GM12891 (cell line): ENCODE results near the gene MCCC1.

Source experiments
- DNase-seq: peaks from one replicate; pipeline ENCODE4 v3.0.0; 2011; ENCODE audit warnings: low spot score; ENCODE audit not compliant: insufficient read length
- FAIRE-seq: peaks from 2 replicates; lab custom pipeline; 2011; peaks lifted over from hg19 to GRCh38; lab: Jason Lieb, UNC
- PAX5 ChIP-seq: IDR thresholded peaks from 2 replicates; pipeline ENCODE4 v1.6.1; 2011; ENCODE audit warnings: low read length, moderate library complexity, mild to moderate bottlenecking; ENCODE audit not compliant: insufficient read depth, severe bottlenecking
- POLR2A ChIP-seq: IDR thresholded peaks from 2 replicates; pipeline ENCODE4 v1.6.1; 2011; ENCODE audit warnings: low read depth, low read length, control low read depth
- POLR2AphosphoS5 ChIP-seq: IDR thresholded peaks from 2 replicates; pipeline ENCODE4 v1.6.1; 2011; ENCODE audit warnings: low read depth, low read length, control low read depth
- POU2F2 ChIP-seq: IDR thresholded peaks from 2 replicates; pipeline ENCODE4 v1.6.1; 2011; ENCODE audit warnings: low read depth, mild to moderate bottlenecking, control low read depth, low read length, moderate library complexity
- SPI1 ChIP-seq: IDR thresholded peaks from 2 replicates; pipeline ENCODE4 v1.6.1; 2011; ENCODE audit warnings: low read depth, low read length, control low read depth
- TAF1 ChIP-seq: IDR thresholded peaks from 2 replicates; pipeline ENCODE4 v1.6.1; 2011; ENCODE audit warnings: low read depth, low read length, control low read depth

Gene MCCC1

DNA sequence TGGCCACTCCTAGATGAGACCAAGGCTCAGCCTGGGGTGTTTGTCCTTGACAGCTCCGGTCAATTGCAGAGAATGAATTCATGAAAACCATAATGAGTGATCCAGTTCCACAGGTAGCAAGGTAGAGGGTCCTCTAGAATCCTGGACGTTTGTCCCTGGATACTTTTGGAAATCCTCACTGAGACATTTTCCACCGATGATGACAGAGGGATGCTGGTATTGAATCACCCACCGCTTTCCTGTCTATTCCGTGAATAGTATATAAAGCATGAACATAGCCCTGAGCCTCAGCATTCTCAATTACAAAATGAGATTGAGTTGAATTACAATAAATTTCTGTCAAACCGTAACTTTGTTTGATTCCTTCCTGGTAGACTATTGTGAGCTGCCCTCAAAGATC is 113.3 kb downstream of the MCCC1 start:
- FAIRE-seq (no peak), DNase-seq (no peak)
- no peak for TF ChIP-seq TAF1
- no peak for TF ChIP-seq POLR2A
- TF ChIP-seq POLR2AphosphoS5 = no peak
- TF ChIP-seq POU2F2 = no peak
- no peak for TF ChIP-seq PAX5
- TF ChIP-seq SPI1 = no peak

DNA sequence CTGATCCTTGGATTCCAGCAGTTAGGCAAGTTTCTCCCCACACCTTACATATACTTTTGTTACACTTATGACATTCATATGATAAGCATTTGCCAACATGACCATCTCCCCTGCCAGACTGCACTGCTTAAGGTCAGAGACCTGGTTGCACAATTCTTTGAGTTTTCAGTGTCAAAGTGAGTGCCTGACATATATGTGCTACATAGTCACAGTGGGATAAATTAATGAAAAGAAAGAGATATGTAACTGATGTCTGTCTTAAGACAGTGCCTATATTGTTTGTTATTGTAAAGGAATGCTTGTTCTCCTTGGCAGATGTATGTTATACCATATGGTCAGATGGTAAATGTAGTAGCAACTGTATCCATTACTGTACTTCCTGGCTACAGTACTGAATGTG is 115.4 kb downstream of the MCCC1 start:
- TF ChIP-seq PAX5 = no peak
- TF ChIP-seq TAF1 = no peak
- no peak for TF ChIP-seq POLR2A
- no peak for TF ChIP-seq SPI1
- TF ChIP-seq POLR2AphosphoS5 = no peak
- no peak for TF ChIP-seq POU2F2
- DNase-seq = no peak
- peak; percentile 16 for FAIRE-seq

DNA sequence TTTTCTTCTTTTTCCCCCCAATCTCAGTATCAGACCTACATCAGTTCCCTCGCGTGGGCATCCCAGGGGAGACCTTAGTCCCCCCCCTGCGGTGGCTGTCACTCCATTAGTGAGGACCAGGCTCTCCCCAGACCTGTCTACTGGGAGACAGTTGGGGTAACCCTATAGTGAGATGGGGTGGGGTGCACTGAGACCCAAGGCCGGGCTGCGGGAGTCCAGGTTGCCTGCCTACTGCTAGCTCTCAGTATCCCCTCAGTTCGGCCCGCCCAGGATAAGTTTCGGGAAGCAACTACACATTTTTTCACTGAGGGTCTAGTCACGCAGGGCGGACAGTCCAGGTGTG is 118.3 kb downstream of the MCCC1 start:
- no peak for DNase-seq
- FAIRE-seq = no peak
- TF ChIP-seq POU2F2 (no peak), POLR2AphosphoS5 (no peak), POLR2A (no peak), TAF1 (no peak), SPI1 (no peak), PAX5 (no peak)

DNA sequence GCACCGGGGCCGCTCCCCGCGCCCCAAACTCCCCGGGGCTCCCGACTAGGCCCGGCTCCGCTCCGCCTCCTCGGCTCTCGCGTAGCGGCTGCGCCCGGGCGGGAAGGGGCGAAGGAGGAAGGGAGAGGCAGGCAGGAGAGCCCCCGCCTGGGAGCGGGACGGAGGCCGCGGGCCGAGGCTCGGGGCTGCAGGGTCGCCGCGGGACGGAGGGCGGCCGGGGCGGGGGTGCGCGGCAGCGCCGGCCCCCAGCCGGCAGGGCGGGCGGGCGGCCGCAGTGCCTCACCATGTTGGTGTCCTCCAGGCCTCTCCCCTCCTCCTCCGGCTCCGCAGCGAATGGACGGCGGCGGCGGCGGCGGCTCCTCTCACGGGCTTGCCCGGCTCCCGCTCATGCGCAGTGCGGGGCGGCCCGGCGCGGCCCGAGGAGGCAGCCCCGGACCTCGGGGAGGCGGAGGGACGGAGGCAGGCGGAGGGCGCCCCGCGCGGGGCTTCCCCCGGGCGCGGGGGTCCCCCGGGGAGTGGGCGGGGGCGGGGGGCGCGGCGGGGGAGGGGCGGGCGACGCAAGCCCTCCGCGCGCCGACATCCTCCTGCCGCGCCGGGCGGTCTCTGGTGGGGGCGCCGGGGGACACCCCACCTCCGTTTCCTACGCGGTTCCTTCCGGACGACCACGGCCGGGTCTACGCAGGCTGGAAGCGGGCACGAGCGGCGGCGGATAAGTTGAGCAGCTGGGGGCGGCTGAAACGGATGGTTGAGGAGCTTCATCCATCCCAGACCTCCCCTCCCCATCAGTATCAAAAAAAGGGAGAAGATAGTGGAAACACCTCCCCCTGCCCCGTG is 118.9 kb downstream of the MCCC1 start, which contains the start of gene DCUN1D1:
Gene DCUN1D1 (minus strand): TSS at position 335 of the 834 bp plus-strand sequence. CDS start 49 bp downstream, at position 286.
- FAIRE-seq = peak; percentile 77

DNA sequence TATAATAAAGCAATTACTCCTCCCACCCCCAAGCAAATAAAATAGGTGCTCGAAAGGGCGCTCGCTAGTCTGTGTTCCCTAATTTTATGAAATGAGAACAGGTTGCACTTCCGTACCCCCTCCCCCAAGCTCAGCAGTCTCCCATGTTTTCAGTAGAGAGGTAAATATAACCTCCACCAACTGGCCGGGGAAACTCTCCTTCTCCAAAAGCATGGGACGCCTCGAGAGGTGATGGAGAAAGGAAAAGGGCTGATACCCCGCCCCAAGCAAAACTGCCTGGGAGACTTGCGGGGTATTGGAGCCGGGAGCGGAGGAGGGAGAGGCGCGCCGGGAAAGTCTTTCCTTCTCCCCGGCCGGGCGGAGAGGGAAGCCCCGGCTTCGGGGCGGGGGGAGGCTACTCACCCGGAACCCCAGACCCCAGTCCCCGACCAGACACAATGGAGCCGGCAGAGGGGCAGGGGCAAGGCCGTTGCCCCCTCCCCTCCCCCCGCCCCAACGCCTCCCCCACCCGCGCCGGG is 119.6 kb downstream of the MCCC1 start:
- DNase-seq (no peak), FAIRE-seq (no peak)
- TF ChIP-seq SPI1 = peak; percentile 47
- no peak for TF ChIP-seq PAX5
- no peak for TF ChIP-seq POLR2A

More for the DNA sequence above, 118.9 kb downstream of the MCCC1 start, which contains the start of gene DCUN1D1:
- peak; percentile 48 for TF ChIP-seq TAF1
- TF ChIP-seq POLR2A = no peak
- DNase-seq = peak; percentile 96

DNA sequence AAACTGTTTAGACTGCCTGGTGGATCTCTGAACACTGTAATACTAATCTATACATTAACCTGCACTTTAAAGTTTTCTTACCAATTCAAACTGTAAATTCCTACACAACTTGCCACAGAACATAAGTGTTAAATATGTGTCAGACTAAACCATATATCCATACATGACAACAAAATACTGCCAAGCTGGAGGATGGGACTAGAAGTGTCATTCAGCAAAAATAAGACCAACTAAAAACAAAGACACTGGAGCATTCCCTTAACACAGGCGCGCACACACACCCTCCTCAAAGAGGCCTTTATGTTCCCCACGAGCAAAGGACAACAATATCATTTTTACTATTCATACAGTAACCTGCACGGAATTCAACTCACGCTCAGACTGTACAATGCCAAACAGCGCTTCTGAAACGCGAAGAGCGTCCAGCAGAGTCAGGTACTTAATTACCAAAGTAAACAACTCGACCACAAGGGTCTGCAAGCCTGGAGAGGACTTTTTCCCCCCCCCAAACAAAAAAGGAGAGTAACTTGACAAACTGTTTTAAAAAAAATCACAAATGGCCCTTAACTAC is 120.1 kb downstream of the MCCC1 start:
- peak; percentile 23 for FAIRE-seq
- DNase-seq = no peak
- TF ChIP-seq PAX5 = no peak
- TF ChIP-seq POU2F2 = no peak
- TF ChIP-seq POLR2AphosphoS5 = no peak
- TF ChIP-seq SPI1 = no peak
- TF ChIP-seq TAF1 = no peak
- TF ChIP-seq POLR2A = no peak

DNA sequence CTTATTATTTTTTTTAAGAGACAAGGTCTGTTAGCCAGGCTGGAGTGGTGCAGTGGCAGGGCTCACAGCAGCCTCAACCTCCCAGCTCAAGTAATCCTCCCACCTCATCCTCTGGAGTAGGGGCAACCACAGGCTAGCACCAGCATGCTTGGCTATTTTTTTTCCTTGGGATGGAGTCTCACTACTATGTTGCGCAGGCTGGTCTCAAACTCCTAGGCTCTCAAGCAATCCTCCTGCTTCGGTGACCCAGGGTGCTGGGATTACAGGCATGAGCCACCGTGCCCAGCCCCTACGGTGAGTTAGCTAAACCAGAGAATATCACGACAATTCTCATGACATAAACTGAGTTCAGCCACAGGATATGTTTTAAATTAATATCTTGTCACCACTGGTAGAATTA is 120.9 kb downstream of the MCCC1 start:
- DNase-seq (no peak), FAIRE-seq (no peak)

DNA sequence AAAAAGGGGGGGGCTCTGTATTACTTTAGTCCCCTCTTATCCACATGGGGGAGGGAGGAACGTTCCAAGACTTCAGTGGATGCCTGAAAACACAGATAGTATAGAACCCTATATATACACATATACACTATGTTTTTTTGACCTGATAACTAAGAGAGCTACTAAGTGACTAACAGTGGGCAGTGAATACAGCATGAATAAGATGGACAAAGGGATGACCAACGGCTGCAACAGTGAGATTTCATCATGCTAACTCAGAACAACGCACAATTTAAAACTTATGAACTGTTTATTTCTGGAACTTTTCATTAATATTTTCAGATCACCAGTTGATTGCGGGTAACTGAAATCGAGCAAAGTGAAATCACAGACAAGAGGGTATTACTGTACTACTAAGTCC is 126.2 kb downstream of the MCCC1 start:
- no peak for TF ChIP-seq TAF1
- no peak for TF ChIP-seq POLR2AphosphoS5
- no peak for TF ChIP-seq PAX5
- TF ChIP-seq POU2F2 = no peak
- TF ChIP-seq SPI1 = no peak
- TF ChIP-seq POLR2A = no peak
- FAIRE-seq (no peak), DNase-seq (no peak)

More for the DNA sequence above, 120.9 kb downstream of the MCCC1 start:
- no peak for TF ChIP-seq TAF1
- no peak for TF ChIP-seq POLR2AphosphoS5

DNA sequence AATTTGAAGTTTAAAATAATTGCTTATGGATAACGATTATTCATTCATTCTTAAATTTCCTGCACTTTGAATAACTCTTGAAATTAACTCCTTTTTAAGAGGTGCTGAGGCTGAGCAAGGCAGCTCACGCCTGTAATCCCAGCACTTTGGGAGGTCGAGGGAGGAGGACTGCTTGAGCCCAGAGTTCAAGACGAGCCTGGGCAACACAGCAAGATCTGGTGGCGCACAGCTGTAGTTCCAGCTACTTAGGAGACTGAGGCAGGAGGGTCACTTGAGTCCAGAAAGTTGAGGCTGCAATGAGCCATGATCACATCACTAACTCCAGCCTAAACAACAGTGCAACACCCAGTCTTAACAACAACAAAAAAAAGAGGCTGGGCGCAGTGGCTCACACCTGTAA is 126.9 kb downstream of the MCCC1 start:
- no peak for FAIRE-seq
- DNase-seq = no peak
- no peak for TF ChIP-seq POLR2A
- TF ChIP-seq POU2F2 = no peak
- TF ChIP-seq POLR2AphosphoS5 = no peak
- TF ChIP-seq TAF1 = no peak
- no peak for TF ChIP-seq SPI1
- no peak for TF ChIP-seq PAX5

DNA sequence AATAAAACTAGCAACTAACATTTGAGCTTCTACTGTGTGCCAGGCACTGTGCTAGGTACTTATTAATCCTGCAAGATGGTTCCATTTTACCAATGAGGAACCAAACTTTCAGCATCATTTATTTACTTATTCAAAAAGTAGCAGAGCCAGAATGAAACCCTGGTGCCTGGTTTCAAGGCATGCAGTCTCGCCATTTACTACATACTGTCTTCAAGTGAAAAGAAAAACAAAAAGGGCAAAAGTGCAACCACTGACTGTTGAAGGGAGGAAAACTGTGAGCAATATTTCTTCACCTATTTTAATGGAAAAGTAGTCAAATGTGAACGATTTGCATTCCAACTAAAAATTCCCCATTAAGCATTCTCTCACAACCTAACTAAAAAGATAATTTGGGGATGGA is 127.7 kb downstream of the MCCC1 start:
- TF ChIP-seq PAX5 (no peak), TAF1 (no peak), POU2F2 (no peak), SPI1 (no peak), POLR2A (no peak), POLR2AphosphoS5 (no peak)
- DNase-seq (no peak), FAIRE-seq (peak; percentile 67)
